ENCODE data around the gene FURIN.
"Not testable (repeated sequence)": the region's sequence is repeated elsewhere in the genome, so short reads cannot be mapped to it uniquely, and the experiment has no call there.

The FURIN gene

GRCh38 chr15:90849424-90849823 is 19.0 kb upstream of the FURIN start:
- not testable (repeated sequence) for H3K9ac ChIP-seq (ENCODE audit: low read length); H3K4me3 ChIP-seq (ENCODE audit: low read depth in 1 of 2, low read length in 2 of 2); H3K27ac ChIP-seq (ENCODE audit: low read depth, low read length); H3K27me3 ChIP-seq (ENCODE audit: control insufficient read depth in 1 of 2, insufficient read depth in 2 of 2, low read length in 2 of 2); H3K4me1 ChIP-seq (ENCODE audit: insufficient read depth, low read length); H3K9me3 ChIP-seq (ENCODE audit: low read length); H3K36me3 ChIP-seq (ENCODE audit: insufficient read depth, low read length)

DNA sequence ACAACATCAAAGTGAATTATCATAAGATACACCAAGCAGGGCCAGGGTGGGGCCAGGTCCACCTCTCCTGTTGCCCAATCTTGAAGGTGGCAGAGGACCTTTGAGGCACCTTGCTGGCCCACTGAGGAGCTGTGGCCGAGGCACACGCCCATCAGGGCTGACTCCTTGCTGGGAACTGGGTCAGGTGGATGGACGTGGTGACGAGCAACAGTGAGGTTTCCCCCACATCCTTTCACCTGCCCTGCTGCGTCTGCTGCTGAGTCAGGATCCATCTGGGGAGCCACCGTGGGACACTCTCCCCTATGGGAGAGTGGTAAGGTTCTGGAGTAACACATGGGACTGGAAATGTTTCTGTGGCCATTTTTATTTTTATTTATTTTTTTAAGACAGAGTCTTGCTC is 17.3 kb upstream of the FURIN start:
- H3K9ac ChIP-seq (ENCODE audit: low read length), result no peak overlapping the region
- no peak overlapping the region for H3K4me3 ChIP-seq (ENCODE audit: low read depth in 1 of 2, low read length in 2 of 2)
- H3K27me3 ChIP-seq (ENCODE audit: control insufficient read depth in 1 of 2, insufficient read depth in 2 of 2, low read length in 2 of 2), result no peaks in the 10 kb centered on the region
- H3K9me3 ChIP-seq (ENCODE audit: low read length), result no peaks in the 10 kb centered on the region
- no peaks in the 10 kb centered on the region for H3K4me1 ChIP-seq (ENCODE audit: insufficient read depth, low read length)
- H3K36me3 ChIP-seq (ENCODE audit: insufficient read depth, low read length), result no peaks in the 10 kb centered on the region
- no peak overlapping the region for H3K27ac ChIP-seq (ENCODE audit: low read depth, low read length)

GRCh38 chr15:90851940-90852339 is 16.4 kb upstream of the FURIN start:
- H3K4me3 ChIP-seq (ENCODE audit: low read depth in 1 of 2, low read length in 2 of 2), result no peak overlapping the region
- H3K9me3 ChIP-seq (ENCODE audit: low read length), result no peaks in the 10 kb centered on the region
- H3K27me3 ChIP-seq (ENCODE audit: control insufficient read depth in 1 of 2, insufficient read depth in 2 of 2, low read length in 2 of 2), result no peaks in the 10 kb centered on the region
- no peak overlapping the region for H3K9ac ChIP-seq (ENCODE audit: low read length)
- H3K4me1 ChIP-seq (ENCODE audit: insufficient read depth, low read length), result no peaks in the 10 kb centered on the region
- H3K36me3 ChIP-seq (ENCODE audit: insufficient read depth, low read length), result no peaks in the 10 kb centered on the region
- no peak overlapping the region for H3K27ac ChIP-seq (ENCODE audit: low read depth, low read length)

DNA sequence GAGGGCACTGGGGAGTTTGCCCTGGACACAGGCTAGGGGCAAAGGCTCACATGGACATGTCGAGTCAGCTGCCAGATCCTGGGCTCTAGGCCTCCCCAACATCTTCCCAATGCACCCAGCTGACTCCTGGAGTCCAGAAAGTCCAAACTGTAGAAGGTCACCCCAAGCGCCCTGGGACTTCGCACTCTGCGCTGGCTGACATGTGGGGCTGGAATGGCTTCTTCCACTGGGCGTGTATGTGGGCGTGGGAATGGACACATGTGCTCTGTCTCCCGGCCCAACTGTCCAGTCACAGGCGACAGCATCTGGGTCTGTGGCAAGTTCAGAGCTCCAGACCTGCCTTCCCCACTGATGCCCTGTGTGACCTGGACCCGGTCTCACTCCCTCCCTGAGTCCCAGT is 13.2 kb upstream of the FURIN start:
- no peaks in the 10 kb centered on the region for H3K36me3 ChIP-seq (ENCODE audit: insufficient read depth, low read length)
- H3K27ac ChIP-seq (ENCODE audit: low read depth, low read length), result no peak overlapping the region
- H3K9me3 ChIP-seq (ENCODE audit: low read length), result no peaks in the 10 kb centered on the region
- H3K27me3 ChIP-seq (ENCODE audit: control insufficient read depth in 1 of 2, insufficient read depth in 2 of 2, low read length in 2 of 2), result no peaks in the 10 kb centered on the region
- no peak overlapping the region for H3K9ac ChIP-seq (ENCODE audit: low read length)
- H3K4me1 ChIP-seq (ENCODE audit: insufficient read depth, low read length), result no peaks in the 10 kb centered on the region
- no peak overlapping the region for H3K4me3 ChIP-seq (ENCODE audit: low read depth in 1 of 2, low read length in 2 of 2)

- H3K4me1 ChIP-seq (ENCODE audit: insufficient read depth, low read length), result no peaks in the 10 kb centered on the region
- H3K9me3 ChIP-seq (ENCODE audit: low read length), result no peaks in the 10 kb centered on the region
- no peak overlapping the region for H3K27ac ChIP-seq (ENCODE audit: low read depth, low read length)
- no peak overlapping the region for H3K9ac ChIP-seq (ENCODE audit: low read length)
- no peaks in the 10 kb centered on the region for H3K27me3 ChIP-seq (ENCODE audit: control insufficient read depth in 1 of 2, insufficient read depth in 2 of 2, low read length in 2 of 2)
- H3K4me3 ChIP-seq (ENCODE audit: low read depth in 1 of 2, low read length in 2 of 2), result no peak overlapping the region
- no peaks in the 10 kb centered on the region for H3K36me3 ChIP-seq (ENCODE audit: insufficient read depth, low read length)
Observed at GRCh38 chr15:90857337-90857736, 11.1 kb upstream of the FURIN start.

- H3K9ac ChIP-seq (ENCODE audit: low read length), result no peak overlapping the region
- H3K9me3 ChIP-seq (ENCODE audit: low read length), result no peaks in the 10 kb centered on the region
Observed at GRCh38 chr15:90857883-90858443, 10.4 kb upstream of the FURIN start.

GRCh38 chr15:90859234-90860131 is 8.9 kb upstream of the FURIN start:
- no peak overlapping the region for H3K9ac ChIP-seq (ENCODE audit: low read length)

More at GRCh38 chr15:90857883-90858443, 10.4 kb upstream of the FURIN start:
- no peaks in the 10 kb centered on the region for H3K27me3 ChIP-seq (ENCODE audit: control insufficient read depth in 1 of 2, insufficient read depth in 2 of 2, low read length in 2 of 2)
- H3K4me3 ChIP-seq (ENCODE audit: low read depth in 1 of 2, low read length in 2 of 2), result no peak overlapping the region
- H3K36me3 ChIP-seq (ENCODE audit: insufficient read depth, low read length), result no peaks in the 10 kb centered on the region
- H3K4me1 ChIP-seq (ENCODE audit: insufficient read depth, low read length), result no peaks in the 10 kb centered on the region
- H3K27ac ChIP-seq (ENCODE audit: low read depth, low read length), result no peak overlapping the region

GRCh38 chr15:90860450-90860849 is 7.9 kb upstream of the FURIN start:
- no peak overlapping the region for H3K9ac ChIP-seq (ENCODE audit: low read length)
- H3K9me3 ChIP-seq (ENCODE audit: low read length), result no peaks in the 10 kb centered on the region
- no peak overlapping the region for H3K27ac ChIP-seq (ENCODE audit: low read depth, low read length)
- H3K4me1 ChIP-seq (ENCODE audit: insufficient read depth, low read length), result no peaks in the 10 kb centered on the region
- H3K4me3 ChIP-seq (ENCODE audit: low read depth in 1 of 2, low read length in 2 of 2), result no peak overlapping the region
- no peaks in the 10 kb centered on the region for H3K27me3 ChIP-seq (ENCODE audit: control insufficient read depth in 1 of 2, insufficient read depth in 2 of 2, low read length in 2 of 2)
- no peaks in the 10 kb centered on the region for H3K36me3 ChIP-seq (ENCODE audit: insufficient read depth, low read length)

More at GRCh38 chr15:90859234-90860131, 8.9 kb upstream of the FURIN start:
- no peaks in the 10 kb centered on the region for H3K27me3 ChIP-seq (ENCODE audit: control insufficient read depth in 1 of 2, insufficient read depth in 2 of 2, low read length in 2 of 2)
- no peaks in the 10 kb centered on the region for H3K4me1 ChIP-seq (ENCODE audit: insufficient read depth, low read length)
- H3K27ac ChIP-seq (ENCODE audit: low read depth, low read length), result no peak overlapping the region
- no peaks in the 10 kb centered on the region for H3K36me3 ChIP-seq (ENCODE audit: insufficient read depth, low read length)
- no peaks in the 10 kb centered on the region for H3K9me3 ChIP-seq (ENCODE audit: low read length)
- no peak overlapping the region for H3K4me3 ChIP-seq (ENCODE audit: low read depth in 1 of 2, low read length in 2 of 2)

DNA sequence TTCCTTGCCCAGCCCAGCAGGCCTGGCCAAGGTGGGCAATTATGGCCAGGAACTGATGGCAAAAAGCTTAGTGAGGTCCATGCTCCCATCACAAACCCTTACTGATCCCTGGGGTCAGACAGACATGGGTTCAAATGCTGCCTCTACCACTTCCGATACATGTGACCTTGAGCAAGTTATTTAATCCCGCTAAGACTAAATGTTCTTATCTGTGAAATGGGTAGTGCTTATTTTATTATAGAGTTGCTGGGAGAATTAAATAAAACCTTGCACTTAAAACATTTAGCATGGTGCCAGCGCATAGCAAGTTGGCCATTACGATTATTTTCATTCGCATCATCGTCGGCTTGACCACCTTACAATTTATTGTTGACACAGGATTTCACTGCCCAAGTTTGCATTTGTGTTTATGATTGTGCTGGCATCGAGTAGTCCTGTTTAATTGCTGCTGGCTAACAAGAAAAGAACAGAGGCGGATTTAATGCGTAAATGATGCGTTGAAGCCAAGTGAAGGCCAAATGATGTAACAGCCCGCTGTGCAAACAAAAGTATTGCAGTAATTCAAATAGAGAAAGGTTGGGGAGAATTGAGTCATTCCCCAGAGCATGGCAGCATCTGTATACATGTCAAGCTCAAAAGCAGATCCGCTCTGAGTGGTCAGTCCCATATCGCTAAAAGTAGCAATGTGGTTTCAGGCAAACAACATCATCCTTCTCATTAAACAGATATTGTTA is 7.3 kb upstream of the FURIN start:
- H3K9me3 ChIP-seq (ENCODE audit: low read length), result no peaks in the 10 kb centered on the region
- no peaks in the 10 kb centered on the region for H3K4me1 ChIP-seq (ENCODE audit: insufficient read depth, low read length)
- H3K36me3 ChIP-seq (ENCODE audit: insufficient read depth, low read length), result no peaks in the 10 kb centered on the region
- no peak overlapping the region for H3K4me3 ChIP-seq (ENCODE audit: low read depth in 1 of 2, low read length in 2 of 2)
- H3K9ac ChIP-seq (ENCODE audit: low read length), result no peak overlapping the region
- no peaks in the 10 kb centered on the region for H3K27me3 ChIP-seq (ENCODE audit: control insufficient read depth in 1 of 2, insufficient read depth in 2 of 2, low read length in 2 of 2)
- H3K27ac ChIP-seq (ENCODE audit: low read depth, low read length), result no peak overlapping the region

- Histone ChIP-seq H3K36me3 (ENCODE audit: insufficient read depth, low read length) (no peaks in the 10 kb centered on the region), H3K27ac (ENCODE audit: low read depth, low read length) (no peak overlapping the region), H3K27me3 (ENCODE audit: control insufficient read depth in 1 of 2, insufficient read depth in 2 of 2, low read length in 2 of 2) (no peaks in the 10 kb centered on the region), H3K4me1 (ENCODE audit: insufficient read depth, low read length) (no peaks in the 10 kb centered on the region), H3K4me3 (ENCODE audit: low read depth in 1 of 2, low read length in 2 of 2) (no peak overlapping the region), H3K9me3 (ENCODE audit: low read length) (no peaks in the 10 kb centered on the region), H3K9ac (ENCODE audit: low read length) (no peak overlapping the region)
Observed at GRCh38 chr15:90862487-90862886, 5.9 kb upstream of the FURIN start.

DNA sequence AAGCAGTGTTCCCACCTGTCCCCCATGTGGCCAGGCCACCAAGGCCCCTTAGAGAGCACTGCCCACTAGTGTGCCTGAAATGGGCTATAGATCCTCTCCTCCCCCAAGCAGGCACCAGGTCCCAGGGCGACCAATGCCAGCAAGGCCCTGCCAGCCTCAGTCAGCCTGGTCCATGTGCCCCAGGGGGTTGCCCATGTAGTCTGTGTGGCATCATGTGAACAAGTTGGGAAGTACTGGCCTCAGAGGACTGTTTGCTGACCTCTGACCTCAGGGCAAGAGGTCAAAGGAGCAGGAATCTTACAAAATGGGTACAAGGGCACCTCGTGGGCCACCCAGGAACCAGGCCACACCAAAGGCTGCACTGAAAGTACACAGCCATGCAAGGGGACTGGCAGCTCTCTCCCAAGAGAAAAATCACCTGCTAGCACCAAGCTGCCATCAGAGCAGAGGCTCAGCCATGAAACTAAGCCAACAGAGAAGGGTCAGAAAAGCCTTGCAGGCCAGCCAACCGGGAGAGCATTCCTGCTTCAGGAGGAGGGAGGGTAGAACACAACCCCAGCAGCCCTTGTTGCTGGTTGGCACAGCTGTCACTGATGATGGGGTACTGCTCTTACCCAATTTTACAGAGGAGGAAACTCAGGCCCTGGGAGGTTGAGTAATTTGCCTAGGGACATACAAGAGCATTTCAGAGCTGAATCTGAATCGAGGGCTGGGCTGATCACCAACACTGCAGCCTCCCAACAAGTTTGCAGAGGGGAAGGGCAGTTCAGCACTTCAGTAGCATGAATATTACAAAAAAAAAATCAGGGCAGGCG is 5.2 kb upstream of the FURIN start:
- H3K36me3 ChIP-seq (ENCODE audit: insufficient read depth, low read length), result no peaks in the 10 kb centered on the region
- no peak overlapping the region for H3K27ac ChIP-seq (ENCODE audit: low read depth, low read length)
- H3K27me3 ChIP-seq (ENCODE audit: control insufficient read depth in 1 of 2, insufficient read depth in 2 of 2, low read length in 2 of 2), result no peaks in the 10 kb centered on the region
- H3K9ac ChIP-seq (ENCODE audit: low read length), result no peak overlapping the region
- no peak overlapping the region for H3K4me3 ChIP-seq (ENCODE audit: low read depth in 1 of 2, low read length in 2 of 2)
- H3K9me3 ChIP-seq (ENCODE audit: low read length), result no peaks in the 10 kb centered on the region
- no peaks in the 10 kb centered on the region for H3K4me1 ChIP-seq (ENCODE audit: insufficient read depth, low read length)

All from muscle layer of colon (tissue), 2 donors.